K562 (cell line): ENCODE data around the gene MBOAT7. TPM values are rescaled to one million over a fixed set of nuclear protein-coding genes. Genes with fewer than 3 reads are reported as not detected.
"Not testable (repeated sequence)": the region's sequence is repeated elsewhere in the genome, so short reads cannot be mapped to it uniquely, and the experiment has no call there.

Experiments used
- ATAC-seq: fragments of 200-7000 bp; cut with Tn5 transposase; 3 replicates; pipeline ENCODE4 v1.9.1; 2020; ENCODE audit warnings: moderate library complexity
- BruUV-seq: library from RNA; stranded (reverse); fragments of 400-500 nt; replicated peaks from 2 replicates; lab custom pipeline; 2021; lab: Mats Ljungman, UMichigan
- CTCF ChIA-PET: fragments of 300-600 bp; formaldehyde crosslinking; extraction: SDS; loops from one replicate; lab custom pipeline; 2021; ENCODE audit warnings: low intra/inter-chr PET ratio; lab: Yijun Ruan, JAX
- POLR2A ChIA-PET: fragments of 300-600, 350-650 bp; sonication (Branson Sonifier 250); formaldehyde crosslinking; extraction: SDS; loops from one replicate; lab custom pipeline; 2021; ENCODE audit warnings: antibody characterized with exemption, inconsistent platforms; lab: Yijun Ruan, JAX
- DNase-seq, 4 experiments: peaks; one replicate each; pipeline versions ENCODE4 v3.0.0 to v3.0.0-alpha.2; 2011 to 2018; ENCODE audit warnings: low spot score in 3 of 4, mixed read lengths in 3 of 4; ENCODE audit errors: extremely low read depth in 1 of 4
- FAIRE-seq: peaks from 2 replicates; lab custom pipeline; 2011; peaks lifted over from hg19 to GRCh38; lab: Jason Lieb, UNC
- H2AFZ ChIP-seq: 2 replicates; pipeline ENCODE4 v1.6.0; 2011; ENCODE audit warnings: low read depth, low read length, control low read depth, inconsistent platforms
- H3K27ac ChIP-seq: fragments of 200-600 bp; 3 replicates; pipeline ENCODE4 v1.8.0; 2011; ENCODE audit warnings: low read depth, mild to moderate bottlenecking, control low read depth, inconsistent platforms, low read length, moderate library complexity, mixed read lengths; ENCODE audit errors: extremely low read depth
- H3K27me3 ChIP-seq, 2 experiments: fragments of 300-600 bp in 1 of 2; 2 replicates in 1 of 2; 3 replicates in 1 of 2; pipeline versions ENCODE4 v1.6.0 to v1.8.0; 2011; ENCODE audit warnings: inconsistent platforms in 2 of 2, low read length in 2 of 2, mild to moderate bottlenecking in 1 of 2, mixed read lengths in 1 of 2, moderate library complexity in 1 of 2; ENCODE audit not compliant: control insufficient read depth in 2 of 2, insufficient read depth in 2 of 2
- H3K36me3 ChIP-seq: fragments of 300-600 bp; 3 replicates; pipeline ENCODE4 v1.8.0; 2011; ENCODE audit warnings: mild to moderate bottlenecking, low read length, inconsistent platforms; ENCODE audit not compliant: control insufficient read depth, insufficient read depth
- H3K4me1 ChIP-seq, 2 experiments: fragments of 200-600 bp in 1 of 2; replicated peaks in 1 of 2; 2 replicates in 1 of 2; 3 replicates in 1 of 2; pipeline versions ENCODE4 v1.5.1 to v1.8.0; 2011; ENCODE audit warnings: inconsistent platforms in 2 of 2, low read length in 2 of 2, mild to moderate bottlenecking in 1 of 2, mixed read lengths in 1 of 2, moderate library complexity in 1 of 2; ENCODE audit not compliant: control insufficient read depth in 2 of 2, insufficient read depth in 2 of 2
- H3K4me2 ChIP-seq: 2 replicates; pipeline ENCODE4 v1.6.1; 2011; ENCODE audit warnings: low read length, control low read depth, inconsistent platforms, mixed read lengths; ENCODE audit not compliant: insufficient read depth
- H3K4me3 ChIP-seq: fragments of 200-600 bp; sonication (generic), shearing (Covaris generic); 2 replicates; pipeline ENCODE4 v1.5.1; 2016; ENCODE audit warnings: control low read depth, inconsistent platforms
- H3K79me2 ChIP-seq: fragments of 200-600 bp; 3 replicates; pipeline ENCODE4 v1.8.0; 2011; ENCODE audit warnings: low read length, inconsistent platforms; ENCODE audit not compliant: control insufficient read depth, insufficient read depth
- H3K9ac ChIP-seq, 2 experiments: 2 replicates each; pipeline versions ENCODE4 v1.6.0 to v1.6.1; 2011; ENCODE audit warnings: low read depth in 2 of 2, low read length in 2 of 2, control low read depth in 1 of 2, inconsistent platforms in 1 of 2, mild to moderate bottlenecking in 1 of 2, mixed read lengths in 1 of 2; ENCODE audit not compliant: insufficient read depth in 1 of 2
- H3K9me1 ChIP-seq: one replicate; pipeline ENCODE4 v1.6.0; 2011; ENCODE audit warnings: inconsistent platforms, mild to moderate bottlenecking, low read length, moderate library complexity; ENCODE audit not compliant: control insufficient read depth, insufficient read depth
- H3K9me3 ChIP-seq: replicated peaks from 2 replicates; pipeline ENCODE4 v1.5.1; 2011; ENCODE audit warnings: low read depth, low read length, inconsistent platforms; ENCODE audit not compliant: control insufficient read depth, insufficient read depth
- H4K20me1 ChIP-seq: replicated peaks from 2 replicates; pipeline ENCODE4 v1.6.1; 2011; ENCODE audit warnings: low read length, inconsistent platforms, mixed read lengths; ENCODE audit not compliant: control insufficient read depth, insufficient read depth
- EGR1 ChIP-seq: fragments of 450-650 bp; conservative IDR thresholded peaks from 2 replicates; pipeline ENCODE4 v1.6.1; 2017; ENCODE audit warnings: mild to moderate bottlenecking
- WGBS: fragments of 100-300 bp; shearing (Covaris generic); methylation state at CpG from one replicate; pipeline ENCODE4 v1.1.6; 2016; ENCODE audit warnings: low coverage, mixed read lengths; ENCODE audit not compliant: insufficient coverage; ENCODE audit errors: missing lambda C conversion rate; 5-methylcytosine and 5-hydroxymethylcytosine counted together
- in situ Hi-C: fragments of 300-500 bp; cut with MboI; formaldehyde crosslinking; loops from 4 replicates; pipeline ENCODE4 v1.15.0; 2018; ENCODE audit warnings: inconsistent platforms, mixed read lengths
- intact Hi-C: fragments of 100-400 bp; cut with micrococcal nuclease; formaldehyde crosslinking; loops from 2 replicates; pipeline ENCODE4 v1.14.2; 2022
- polyA plus RNA-seq, 8 experiments: library from polyadenylated mRNA; depleted of rRNA in 4 of 8; stranded (reverse) in 5 of 8; unstranded in 3 of 8; fragments of >200 nt; fragmentation: Nextera tagmentation in 2 of 8; fragmentation: Illumina TruSeq in 1 of 8; extraction: Ambion mirVana in 2 of 8; extraction: Trizol in 1 of 8; gene quantifications; 2 replicates each; pipeline versions ENCODE4 v1.2.1 to v1.2.3, GENCODE V29; 2011 to 2014; ENCODE audit warnings: inconsistent platforms in 1 of 8, missing spikeins in 1 of 8
- total RNA-seq, 7 experiments: library from RNA; depleted of rRNA in 6 of 7; stranded (reverse); fragments of >200 nt in 6 of 7; fragmentation: Illumina TruSeq in 2 of 7; extraction: Trizol in 2 of 7; gene quantifications; 2 replicates each; pipeline versions ENCODE4 v1.2.1 to v1.2.3, GENCODE V29; 2011 to 2021; ENCODE audit warnings: low replicate concordance in 1 of 7

Gene MBOAT7
- total and polyA plus RNA-seq, 9 of the 15 experiments (the other 6 are each of a cell fraction or from before 2014, with no cell fraction given): 1.4 to 153 (median 56.1) TPM

DNA sequence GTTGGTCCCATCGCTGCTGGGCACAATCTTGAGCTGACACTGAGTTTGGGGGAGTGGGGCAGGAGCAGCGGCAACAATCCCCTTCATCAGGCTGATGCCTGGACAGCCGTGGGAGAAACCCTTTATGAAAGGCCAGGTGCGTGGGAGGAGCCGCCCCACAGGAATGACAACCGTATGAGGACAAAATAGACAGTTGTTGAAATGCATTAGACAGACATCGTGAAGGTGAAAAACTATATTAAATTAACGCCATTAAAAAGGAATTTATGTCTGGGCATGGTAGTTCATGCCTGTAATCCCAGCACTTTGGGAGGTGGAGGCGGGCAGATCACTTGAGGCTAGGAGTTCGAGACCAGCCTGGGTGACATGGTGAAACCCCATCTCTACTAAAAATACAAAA lies 35.2 kb upstream of the MBOAT7 start:
- BruUV-seq, H3K4me2 ChIP-seq, FAIRE-seq, H2AFZ ChIP-seq, H4K20me1 ChIP-seq, CTCF ChIA-PET, H3K27ac ChIP-seq, ATAC-seq, intact Hi-C loops, H3K79me2 ChIP-seq, H3K4me3 ChIP-seq, H3K36me3 ChIP-seq, H3K9me1 ChIP-seq, H3K9me3 ChIP-seq, DNase-seq, H3K9ac ChIP-seq: not testable (repeated sequence)
- H3K27me3 ChIP-seq: peaks cover 10 to 12% of the 10 kb centered on the region in 2 experiments
- TF ChIP-seq EGR1: peak; percentile 71
- H3K4me1 ChIP-seq: peaks cover 0 to 12% of the 10 kb centered on the region in 2 experiments; a peak in 2 of 5 replicates
- 10% methylated on average over 9 of the region's 10 CpGs for WGBS
- POLR2A ChIA-PET: interaction anchor here (1.1 kb wide), 1 partner anchor 23 kb away, joined by 6 read pairs; no protein-coding TSS in a partner anchor
- in situ Hi-C loops: loop anchor here (5.0 kb wide), 1 partner anchor 62 kb away; no protein-coding TSS in a partner anchor

DNA sequence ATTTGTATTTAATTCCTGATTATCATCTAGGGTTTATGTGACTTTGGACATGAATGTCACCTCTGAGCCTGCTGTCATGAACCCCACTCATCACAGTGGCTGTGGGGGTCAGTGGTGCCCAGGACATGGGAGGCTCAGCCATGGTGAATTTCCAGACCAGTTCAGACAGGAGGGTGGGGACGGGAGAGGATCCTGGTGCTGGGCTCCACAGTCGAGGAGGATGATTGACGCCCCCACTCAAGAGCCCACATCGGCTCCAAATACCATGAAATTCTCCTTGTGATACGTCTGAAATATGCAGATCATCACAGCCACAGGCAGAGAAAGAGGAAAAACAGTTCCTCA lies 34.5 kb upstream of the MBOAT7 start:
- H3K4me2 ChIP-seq, BruUV-seq, H3K9me3 ChIP-seq, H3K79me2 ChIP-seq, FAIRE-seq, H3K36me3 ChIP-seq, in situ Hi-C loops, DNase-seq, ATAC-seq, H4K20me1 ChIP-seq, H3K27me3 ChIP-seq, H3K27ac ChIP-seq, H3K9me1 ChIP-seq, CTCF ChIA-PET, H2AFZ ChIP-seq, H3K9ac ChIP-seq, H3K4me3 ChIP-seq: not testable (repeated sequence)
- POLR2A ChIA-PET: interaction anchor here (0.8 to 1.9 kb wide), 2 partner anchors 13 to 87 kb away, joined by 3 to 6 read pairs; no protein-coding TSS in a partner anchor
- peaks cover 0 to 17% of the 10 kb centered on the region in 2 experiments; a peak in 2 of 5 replicates for H3K4me1 ChIP-seq
- intact Hi-C loops: loop anchor here (2.0 kb wide), 1 partner anchor 13 kb away; no protein-coding TSS in a partner anchor
- WGBS: 2% methylated on average over 5 of the region's 5 CpGs

DNA sequence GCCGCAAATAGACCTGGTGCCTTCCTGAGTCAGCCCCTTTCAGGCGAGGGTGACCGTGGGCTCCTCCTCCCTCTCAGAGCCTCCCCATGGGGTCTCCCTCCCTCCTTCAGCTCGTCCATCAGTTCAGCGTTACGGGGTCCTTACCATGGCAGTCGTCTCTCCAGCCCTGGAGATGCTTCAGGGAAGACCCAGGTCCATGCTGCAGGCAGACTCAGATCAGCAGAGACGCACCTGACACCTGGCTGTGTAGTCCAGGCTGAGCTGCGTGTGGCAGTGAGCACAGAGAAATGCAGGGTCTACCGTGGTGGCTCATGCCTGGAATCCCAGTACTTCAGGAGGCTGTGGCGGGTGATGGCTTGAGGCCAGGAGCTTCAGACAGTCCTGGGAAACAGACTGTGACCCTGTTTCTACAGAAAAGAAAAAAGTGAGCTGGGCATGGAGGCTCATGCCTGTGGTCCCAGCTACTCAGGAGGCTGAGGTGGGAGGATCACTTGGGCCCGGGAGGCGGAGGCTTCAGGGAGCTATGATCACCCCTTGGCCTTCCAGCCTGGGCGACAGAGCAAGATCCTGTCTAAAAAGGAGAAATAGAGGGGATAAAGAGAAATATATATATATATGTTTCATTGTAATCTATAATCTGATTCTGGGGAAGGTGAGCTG lies 34.0 kb upstream of the MBOAT7 start:
- H4K20me1 ChIP-seq, FAIRE-seq, H2AFZ ChIP-seq, H3K79me2 ChIP-seq, H3K36me3 ChIP-seq, H3K27ac ChIP-seq, H3K27me3 ChIP-seq, H3K9me1 ChIP-seq, in situ Hi-C loops, H3K9ac ChIP-seq, BruUV-seq, H3K4me3 ChIP-seq, H3K4me2 ChIP-seq, DNase-seq, CTCF ChIA-PET, H3K9me3 ChIP-seq: not testable (repeated sequence)
- H3K4me1 ChIP-seq: peaks cover 0 to 17% of the 10 kb centered on the region in 2 experiments; a peak in 2 of 5 replicates
- POLR2A ChIA-PET: interaction anchor here (0.8 to 1.9 kb wide), 2 partner anchors 13 to 86 kb away, joined by 3 to 6 read pairs; no protein-coding TSS in a partner anchor
- peak; percentile 20 for ATAC-seq
- intact Hi-C loops: loop anchor here (2.0 kb wide), 1 partner anchor 13 kb away; no protein-coding TSS in a partner anchor
- WGBS: 5% methylated on average over 14 of the region's 14 CpGs
